ENCODE measurements around the gene PDE4B.

- TF ChIP-seq SRF (IDR thresholded peaks at IDR 0.05; ENCODE audit: low read depth in 2 of 2, low read length in 2 of 2) = no peak
- no peak for TF ChIP-seq CTCF (IDR thresholded peaks at IDR 0.05 in 2 of 3, conservative IDR thresholded peaks at IDR 0.05 in 1 of 3; ENCODE audit: control insufficient read depth in 2 of 3, extremely low read depth in 1 of 3, insufficient read depth in 1 of 3, low read depth in 3 of 3, low read length in 3 of 3)
Measured at GRCh38 chr1:65940126-65940525, 147.4 kb downstream of the PDE4B start.

All from GM12878 (cell line).